GM18507 (cell line): Measurements from ENCODE around the gene CLEC1B.
"Not testable (repeated sequence)": the region's sequence is repeated elsewhere in the genome, so short reads cannot be mapped to it uniquely, and the experiment has no call there.

Experiments
- DNase-seq: peaks from one replicate; pipeline ENCODE4 v3.0.0; 2011; ENCODE audit warnings: low read depth; ENCODE audit not compliant: insufficient read length; ENCODE audit errors: extremely low spot score
- FAIRE-seq: peaks from 2 replicates; lab custom pipeline; 2011; peaks lifted over from hg19 to GRCh38; lab: Jason Lieb, UNC

CLEC1B gene

GRCh38 chr12:9976626-9977025, 22.3 kb downstream of the CLEC1B start:
- DNase-seq, FAIRE-seq: not testable (repeated sequence)

GRCh38 chr12:9975614-9976013, 23.3 kb downstream of the CLEC1B start:
- no peak for FAIRE-seq
- no peak for DNase-seq

DNA sequence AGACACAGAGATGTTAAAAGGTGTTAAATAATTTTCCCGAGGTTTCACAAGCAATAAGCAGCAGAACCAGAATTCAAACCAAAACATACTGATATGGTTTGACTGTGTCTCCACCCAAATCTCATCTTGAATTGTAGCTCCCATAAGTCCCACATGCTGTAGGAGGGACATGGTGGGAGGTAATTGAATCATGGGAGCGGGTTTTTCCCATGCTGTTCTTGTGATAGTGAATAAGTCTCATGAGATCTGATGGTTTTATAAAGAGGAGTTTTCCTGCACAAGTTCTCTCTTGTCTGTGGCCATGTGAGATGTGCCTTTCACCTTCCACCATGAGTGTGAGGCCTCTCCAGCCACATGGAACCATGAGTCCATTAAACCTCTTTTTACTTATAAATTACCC, 24.2 kb downstream of the CLEC1B start:
- DNase-seq, FAIRE-seq: not testable (repeated sequence)

- no peak for DNase-seq
These were observed 25.0 kb downstream of the CLEC1B start for GRCh38 chr12:9973949-9974348.

GRCh38 chr12:9971181-9971580, 27.7 kb downstream of the CLEC1B start, which contains the start of gene CLEC12A:
Gene CLEC12A, plus strand, starts transcription at chr12:9971409. Its CDS starts 188 bp downstream, at chr12:9971597.
- FAIRE-seq (no peak), DNase-seq (no peak)

More at GRCh38 chr12:9973949-9974348, 25.0 kb downstream of the CLEC1B start:
- FAIRE-seq = no peak

GRCh38 chr12:9969673-9970072, 29.2 kb downstream of the CLEC1B start:
- no peak for DNase-seq
- no peak for FAIRE-seq

GRCh38 chr12:9961901-9962300, 37.0 kb downstream of the CLEC1B start:
- DNase-seq = no peak
- FAIRE-seq = no peak

- FAIRE-seq = peak; percentile 76
- no peak for DNase-seq
These were observed 37.8 kb downstream of the CLEC1B start for GRCh38 chr12:9961106-9961505.

- DNase-seq (no peak), FAIRE-seq (peak; percentile 5)
These were observed 38.3 kb downstream of the CLEC1B start for GRCh38 chr12:9960590-9960989.

DNA sequence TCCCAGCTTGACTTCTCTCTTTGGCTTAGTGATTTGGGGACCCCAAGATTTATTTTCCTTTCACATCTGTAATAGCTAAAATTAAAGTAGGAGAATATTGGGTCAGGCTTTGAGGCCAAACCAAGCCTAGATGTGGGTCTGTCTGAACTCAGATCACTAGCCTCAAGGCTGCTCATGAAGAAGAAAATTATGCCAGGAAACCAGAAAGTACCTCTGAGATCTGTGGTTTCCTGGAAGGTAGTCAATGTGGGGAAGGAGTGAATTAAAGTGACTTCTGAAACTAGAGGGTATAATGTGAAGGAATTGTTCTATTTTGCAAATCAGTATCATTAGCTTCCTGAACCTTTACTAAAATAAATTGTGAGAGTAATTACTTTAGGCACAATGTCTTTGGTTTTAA, 41.1 kb downstream of the CLEC1B start:
- no peak for DNase-seq
- no peak for FAIRE-seq

- DNase-seq, FAIRE-seq: not testable (repeated sequence)
These were observed 45.8 kb downstream of the CLEC1B start for GRCh38 chr12:9952954-9953729.

DNA sequence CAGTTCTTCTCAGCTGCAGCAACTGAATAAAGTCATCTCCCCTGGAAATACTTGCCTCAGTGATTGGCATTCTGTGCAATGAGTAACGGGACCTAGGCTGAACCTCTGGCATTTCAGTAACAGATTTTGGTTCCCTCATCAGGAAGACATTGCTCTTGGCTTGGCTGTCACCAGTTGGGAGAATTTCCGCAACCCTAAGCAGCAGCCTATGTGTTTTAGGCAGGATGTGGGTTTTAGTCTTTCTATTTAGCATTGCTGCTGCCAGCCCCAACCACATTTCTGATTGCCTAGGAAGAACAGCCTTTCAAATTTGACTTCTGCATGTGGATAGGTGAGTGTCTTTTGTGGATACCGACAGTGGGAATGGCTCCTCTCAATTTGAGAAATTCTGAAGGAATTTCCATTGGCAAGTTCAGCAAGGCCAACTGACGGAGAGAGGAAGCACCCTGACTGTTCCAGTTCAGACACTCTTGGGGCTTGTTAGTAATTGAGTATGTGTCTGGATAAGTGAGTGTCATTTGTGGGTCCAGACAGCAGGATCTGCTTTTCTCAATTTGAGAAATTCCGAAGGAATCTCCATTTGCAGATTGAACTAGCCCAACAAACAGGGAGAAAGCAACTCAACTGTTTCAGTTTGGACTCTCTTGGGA, 47.8 kb downstream of the CLEC1B start:
- FAIRE-seq = peak; percentile 83
- no peak for DNase-seq

GRCh38 chr12:9948606-9949296, 50.2 kb downstream of the CLEC1B start:
- DNase-seq (no peak), FAIRE-seq (peak; percentile 96)

GRCh38 chr12:9947674-9948073, 51.2 kb downstream of the CLEC1B start:
- DNase-seq (no peak), FAIRE-seq (peak; percentile 47)

GRCh38 chr12:9944391-9944790, 54.5 kb downstream of the CLEC1B start:
- no peak for DNase-seq
- no peak for FAIRE-seq

- DNase-seq (no peak), FAIRE-seq (peak; percentile 71)
These were observed 55.7 kb downstream of the CLEC1B start for GRCh38 chr12:9943240-9943639.
